ENCODE data around the gene FAM136A.

DNA sequence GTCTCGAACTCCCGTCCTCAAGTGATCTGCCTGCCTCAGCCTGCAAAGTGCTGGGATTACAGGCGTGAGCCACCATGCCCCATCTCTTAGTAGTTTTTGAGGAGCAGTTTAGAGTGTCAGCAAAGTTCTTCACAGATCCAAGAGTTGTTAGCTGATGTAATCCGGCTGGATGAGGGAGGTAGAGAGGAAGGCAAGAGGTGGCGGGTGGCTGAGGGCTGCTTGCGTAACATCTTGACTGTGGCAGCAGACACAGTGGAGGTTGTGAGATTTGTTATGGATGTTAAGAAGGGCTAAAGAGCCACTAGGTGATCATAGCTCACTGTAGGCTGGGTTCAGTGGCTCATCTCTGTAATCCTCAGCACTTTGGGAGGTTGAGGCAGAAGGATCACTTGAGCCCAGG is 19.5 kb upstream of the FAM136A start:
- TF ChIP-seq, protein P1, sequence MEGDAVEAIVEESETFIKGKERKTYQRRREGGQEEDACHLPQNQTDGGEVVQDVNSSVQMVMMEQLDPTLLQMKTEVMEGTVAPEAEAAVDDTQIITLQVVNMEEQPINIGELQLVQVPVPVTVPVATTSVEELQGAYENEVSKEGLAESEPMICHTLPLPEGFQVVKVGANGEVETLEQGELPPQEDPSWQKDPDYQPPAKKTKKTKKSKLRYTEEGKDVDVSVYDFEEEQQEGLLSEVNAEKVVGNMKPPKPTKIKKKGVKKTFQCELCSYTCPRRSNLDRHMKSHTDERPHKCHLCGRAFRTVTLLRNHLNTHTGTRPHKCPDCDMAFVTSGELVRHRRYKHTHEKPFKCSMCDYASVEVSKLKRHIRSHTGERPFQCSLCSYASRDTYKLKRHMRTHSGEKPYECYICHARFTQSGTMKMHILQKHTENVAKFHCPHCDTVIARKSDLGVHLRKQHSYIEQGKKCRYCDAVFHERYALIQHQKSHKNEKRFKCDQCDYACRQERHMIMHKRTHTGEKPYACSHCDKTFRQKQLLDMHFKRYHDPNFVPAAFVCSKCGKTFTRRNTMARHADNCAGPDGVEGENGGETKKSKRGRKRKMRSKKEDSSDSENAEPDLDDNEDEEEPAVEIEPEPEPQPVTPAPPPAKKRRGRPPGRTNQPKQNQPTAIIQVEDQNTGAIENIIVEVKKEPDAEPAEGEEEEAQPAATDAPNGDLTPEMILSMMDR (IDR thresholded peaks at IDR 0.05): no peak
- no peak for TF ChIP-seq EZH2 (IDR thresholded peaks at IDR 0.05; ENCODE audit: borderline replicate concordance, insufficient read depth, low read depth, low read length, poor library complexity, severe bottlenecking)

Data from B cell (primary cell).